Stimulated activated CD4-positive, alpha-beta T cell treated with anti-CD3 and anti-CD28 coated beads, Interleukin-4, amount 100 ng/mL, for 48 hours (primary cell): Measurements from ENCODE around the gene PARM1.

Experiments
- DNase-seq, 2 donors: peaks; one replicate each; pipeline ENCODE4 v3.0.0-alpha.2; 2020; ENCODE audit warnings: low read depth in 2 of 2

Gene PARM1

GRCh38 chr4:75030649-75031235 lies 97.8 kb downstream of the PARM1 start:
- DNase-seq = no peak

- no peak for DNase-seq
These were observed 98.9 kb downstream of the PARM1 start for GRCh38 chr4:75031775-75032174.

GRCh38 chr4:75034523-75034922 lies 101.6 kb downstream of the PARM1 start:
- no peak for DNase-seq

- no peak for DNase-seq
These were observed 102.4 kb downstream of the PARM1 start for GRCh38 chr4:75035321-75035720.

- no peak for DNase-seq
These were observed 103.3 kb downstream of the PARM1 start for GRCh38 chr4:75036046-75036830.

- DNase-seq = no peak
These were observed 104.3 kb downstream of the PARM1 start for GRCh38 chr4:75037252-75037651.

- DNase-seq = no peak
These were observed 105.5 kb downstream of the PARM1 start for GRCh38 chr4:75038376-75038775.

- no peak for DNase-seq
These were observed 107.8 kb downstream of the PARM1 start for GRCh38 chr4:75040703-75041102.

GRCh38 chr4:75042601-75043208 lies 109.8 kb downstream of the PARM1 start:
- DNase-seq = no peak

- DNase-seq = no peak
These were observed 113.3 kb downstream of the PARM1 start for GRCh38 chr4:75046226-75046625.

- DNase-seq = no peak
These were observed 113.7 kb downstream of the PARM1 start for GRCh38 chr4:75046641-75047040.

- no peak for DNase-seq
These were observed 115.4 kb downstream of the PARM1 start for GRCh38 chr4:75048208-75048879.

GRCh38 chr4:75051431-75051830 lies 118.5 kb downstream of the PARM1 start:
- DNase-seq = no peak

- DNase-seq = no peak
These were observed 120.4 kb downstream of the PARM1 start for GRCh38 chr4:75053352-75053751.

GRCh38 chr4:75054078-75054477 lies 121.2 kb downstream of the PARM1 start:
- DNase-seq = no peak

- DNase-seq = no peak
These were observed 123.4 kb downstream of the PARM1 start for GRCh38 chr4:75056277-75056676.

- DNase-seq = no peak
These were observed 124.5 kb downstream of the PARM1 start for GRCh38 chr4:75057369-75057768.

GRCh38 chr4:75058486-75058885 lies 125.6 kb downstream of the PARM1 start:
- no peak for DNase-seq

- DNase-seq = no peak
These were observed 130.5 kb downstream of the PARM1 start for GRCh38 chr4:75063433-75063832.

- no peak for DNase-seq
These were observed 133.0 kb downstream of the PARM1 start for GRCh38 chr4:75065909-75066308.

- DNase-seq = no peak
These were observed 136.7 kb downstream of the PARM1 start for GRCh38 chr4:75069493-75070074.

GRCh38 chr4:75071317-75071716 lies 138.4 kb downstream of the PARM1 start:
- no peak for DNase-seq
